HG02852 (cell line): Measurements from ENCODE around the gene CKB.

ENCODE experiments used
- ATAC-seq: cut with Tn5 transposase; IDR thresholded peaks from one replicate; pipeline ENCODE4 v1.9.1; 2021; ENCODE audit warnings: mild to moderate bottlenecking, moderate library complexity; ENCODE audit not compliant: unreplicated experiment

The CKB gene

DNA sequence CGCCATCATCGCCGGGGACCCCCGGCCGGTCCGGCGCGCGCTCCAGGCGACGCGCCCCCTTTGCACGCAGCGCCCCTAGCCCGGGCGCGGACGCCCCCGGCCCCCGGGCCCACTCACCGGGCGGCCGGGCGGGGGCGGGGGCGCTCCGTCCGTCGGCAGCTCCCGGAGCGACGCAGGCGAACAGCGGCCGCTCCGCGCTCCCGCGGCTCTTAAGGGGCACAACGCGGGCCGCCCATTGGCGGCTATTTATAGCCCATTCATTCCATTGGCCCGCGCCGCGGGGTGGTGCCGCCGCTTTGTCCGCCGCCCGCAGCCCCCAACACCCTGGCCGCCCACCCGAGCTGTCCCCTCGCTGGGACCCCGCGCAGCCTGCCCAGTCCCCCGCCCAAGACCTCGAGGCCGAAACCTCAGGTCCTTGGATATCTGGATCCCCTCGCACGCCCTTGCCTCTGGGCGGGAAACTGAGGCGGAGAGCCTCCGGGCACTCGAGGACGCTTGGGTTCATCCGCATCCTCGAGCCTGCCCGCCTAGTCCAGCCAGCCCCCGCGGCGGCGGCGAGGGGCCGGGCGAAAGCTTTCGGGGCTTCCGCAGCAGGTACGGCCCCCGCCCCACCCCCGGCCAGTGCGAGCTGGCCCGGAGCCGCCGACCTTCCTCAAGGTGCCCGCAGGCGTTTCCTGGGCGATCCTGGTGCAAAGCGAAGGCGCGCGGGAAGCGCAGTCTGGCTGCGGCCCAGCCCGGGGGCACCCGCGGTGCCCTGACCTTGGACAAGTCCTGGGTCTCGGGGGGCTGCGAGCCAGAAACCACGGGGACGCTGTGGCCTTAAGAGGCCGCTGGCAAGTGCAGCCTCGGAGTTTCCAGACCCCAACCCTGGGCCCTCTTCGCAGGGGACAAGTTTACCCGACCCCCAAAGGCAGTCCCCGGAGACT, at the start of gene CKB:
CKB (minus strand) TSS at position 182 of the 926 bp plus-strand sequence. CDS start 337 bp downstream, outside the sequence.
- no peak for ATAC-seq

GRCh38 chr14:103569408-103569807, 46.8 kb upstream of the CKB start:
- no peak for ATAC-seq

DNA sequence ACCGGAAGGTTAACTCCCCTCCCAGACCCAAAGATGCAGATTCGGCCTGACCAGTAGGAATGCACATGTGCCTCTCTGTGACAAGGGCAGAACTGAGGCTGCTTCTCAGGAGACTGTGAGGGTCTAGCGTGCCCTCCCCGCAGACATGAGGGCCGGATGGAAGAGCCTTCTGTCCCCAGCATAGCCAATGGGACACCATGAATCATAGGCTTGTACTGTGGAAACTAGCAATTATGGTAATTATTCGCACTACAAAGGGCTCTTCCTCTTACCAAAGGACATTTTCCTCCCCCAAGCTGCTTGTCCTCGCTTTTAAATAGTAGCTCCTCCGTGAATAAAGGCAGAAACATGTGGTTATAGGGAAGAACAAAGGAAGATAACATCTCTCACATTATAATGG, 46.3 kb upstream of the CKB start:
- no peak for ATAC-seq

GRCh38 chr14:103563844-103564505, 41.3 kb upstream of the CKB start:
- ATAC-seq, result no peak

GRCh38 chr14:103563226-103563620, 40.6 kb upstream of the CKB start:
- ATAC-seq, result no peak

DNA sequence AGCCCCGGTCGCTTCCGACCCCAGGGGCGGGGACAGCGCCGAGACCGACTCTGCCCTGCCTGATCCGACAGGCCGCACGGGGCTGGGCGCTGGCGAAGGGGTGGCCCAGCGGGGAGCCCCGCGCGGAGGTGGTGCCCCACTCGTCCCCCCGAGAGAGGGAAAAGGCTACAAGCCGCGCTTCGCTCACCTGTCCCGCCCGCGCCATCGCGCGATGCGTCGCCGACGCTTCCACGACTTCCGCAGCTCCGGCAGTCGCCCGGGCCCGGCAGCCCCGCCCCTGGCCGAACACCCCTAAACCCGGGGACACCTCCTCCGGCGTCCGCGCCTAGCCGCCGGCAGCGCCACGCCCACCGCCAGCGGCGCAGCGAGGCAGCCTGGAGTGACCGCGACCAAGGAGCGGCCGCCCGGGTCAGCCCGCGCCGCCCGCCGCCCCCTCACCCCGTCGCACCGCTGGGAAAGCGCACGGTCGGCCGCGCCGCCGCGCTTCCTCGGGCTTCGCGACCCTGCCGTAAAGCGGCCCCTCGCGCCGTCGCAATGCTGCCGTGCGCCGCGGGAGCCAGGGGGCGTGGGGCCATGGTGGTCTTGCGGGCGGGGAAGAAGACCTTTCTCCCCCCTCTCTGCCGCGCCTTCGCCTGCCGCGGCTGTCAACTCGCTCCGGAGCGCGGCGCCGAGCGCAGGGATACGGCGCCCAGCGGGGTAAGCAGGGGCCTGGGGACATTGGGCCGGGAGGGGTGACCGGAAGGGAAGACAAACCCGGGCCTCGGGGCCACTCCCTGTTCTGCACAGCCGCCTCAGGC, 40.0 kb upstream of the CKB start, which contains the start of the genes BAG5 and COA8:
BAG5 (minus strand) TSS at position 229 of the 797 bp plus-strand sequence. CDS start 1,493 bp downstream, outside the sequence.
COA8 (plus strand) TSS at position 532 of the 797 bp plus-strand sequence; CDS start at position 574, 42 bp downstream.
- ATAC-seq, result peak; percentile 69

DNA sequence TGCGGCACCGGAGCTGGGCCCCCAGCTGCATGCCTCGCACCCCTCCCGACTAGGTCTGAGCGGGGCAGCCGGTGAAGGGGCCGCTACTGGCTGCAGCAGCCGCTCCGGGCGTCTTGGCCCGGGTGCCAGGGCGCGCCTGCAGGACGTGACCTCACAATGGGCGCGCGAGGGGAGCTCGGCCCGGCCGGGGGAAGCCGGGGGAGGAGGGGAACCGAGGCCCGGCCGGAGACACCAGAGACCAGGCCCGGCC, 39.5 kb upstream of the CKB start:
- peak; percentile 37 for ATAC-seq

- ATAC-seq, result peak; percentile 31
Observed at GRCh38 chr14:103561381-103562178, 39.0 kb upstream of the CKB start.

GRCh38 chr14:103560691-103561090, 38.1 kb upstream of the CKB start:
- no peak for ATAC-seq

GRCh38 chr14:103559766-103560165, 37.1 kb upstream of the CKB start:
- no peak for ATAC-seq

DNA sequence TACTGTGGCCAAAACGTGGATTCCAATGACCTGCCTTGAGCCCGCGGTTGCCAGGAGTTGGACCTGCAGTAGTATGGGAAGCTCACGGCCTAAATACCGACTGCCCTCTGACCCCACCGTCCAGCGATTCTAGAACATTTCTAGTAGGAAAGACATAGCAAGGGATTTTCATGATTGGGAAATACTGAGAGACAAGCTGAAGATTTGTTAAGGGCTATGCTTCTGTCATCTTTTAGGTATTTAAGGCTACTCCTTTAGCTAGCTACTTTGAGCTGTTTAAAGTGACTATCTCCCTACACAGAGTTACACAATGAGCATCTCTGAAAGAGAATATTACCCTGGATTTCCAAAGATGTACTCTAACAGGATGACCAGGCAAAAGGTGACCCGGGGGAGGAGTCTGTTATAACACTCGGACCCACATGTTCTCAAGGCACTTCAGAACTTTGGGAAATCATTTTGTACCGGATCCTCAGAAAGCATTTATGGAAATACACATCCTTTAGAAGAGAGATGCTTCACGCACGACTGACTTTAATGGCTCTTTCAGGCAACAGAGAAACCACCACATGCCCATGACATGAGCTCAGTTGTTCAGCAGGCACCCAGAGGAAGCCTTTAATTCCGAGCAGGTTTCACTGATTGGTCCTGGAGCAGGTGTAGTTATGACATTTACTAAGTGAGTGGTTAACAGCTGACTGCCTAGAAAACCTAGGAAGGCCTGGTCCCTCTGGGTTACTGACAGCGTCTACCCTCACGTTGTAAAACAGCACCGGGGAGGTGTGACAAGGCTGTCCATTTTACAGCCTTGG, 35.6 kb upstream of the CKB start:
- no peak for ATAC-seq

- no peak for ATAC-seq
Observed at GRCh38 chr14:103556946-103557758, 34.5 kb upstream of the CKB start.

- ATAC-seq, result no peak
Observed at GRCh38 chr14:103555559-103556337, 33.1 kb upstream of the CKB start.

DNA sequence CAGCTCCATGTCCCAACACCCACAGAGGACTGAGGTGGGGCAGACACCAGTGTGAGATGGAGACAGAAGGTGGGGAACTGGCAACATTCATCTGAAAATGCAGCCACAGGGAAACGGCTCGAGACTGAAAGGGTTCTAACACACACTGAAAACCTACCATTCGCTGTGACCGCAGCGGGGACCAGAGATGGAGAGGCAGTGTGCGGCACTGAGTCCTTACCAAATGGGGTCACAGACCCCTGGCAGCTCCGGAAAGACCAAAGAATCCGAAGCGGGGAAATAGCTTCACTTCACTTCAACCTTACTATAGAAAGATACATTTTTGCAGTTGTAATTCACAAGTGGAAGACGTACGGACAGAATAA, 30.2 kb upstream of the CKB start:
- no peak for ATAC-seq

DNA sequence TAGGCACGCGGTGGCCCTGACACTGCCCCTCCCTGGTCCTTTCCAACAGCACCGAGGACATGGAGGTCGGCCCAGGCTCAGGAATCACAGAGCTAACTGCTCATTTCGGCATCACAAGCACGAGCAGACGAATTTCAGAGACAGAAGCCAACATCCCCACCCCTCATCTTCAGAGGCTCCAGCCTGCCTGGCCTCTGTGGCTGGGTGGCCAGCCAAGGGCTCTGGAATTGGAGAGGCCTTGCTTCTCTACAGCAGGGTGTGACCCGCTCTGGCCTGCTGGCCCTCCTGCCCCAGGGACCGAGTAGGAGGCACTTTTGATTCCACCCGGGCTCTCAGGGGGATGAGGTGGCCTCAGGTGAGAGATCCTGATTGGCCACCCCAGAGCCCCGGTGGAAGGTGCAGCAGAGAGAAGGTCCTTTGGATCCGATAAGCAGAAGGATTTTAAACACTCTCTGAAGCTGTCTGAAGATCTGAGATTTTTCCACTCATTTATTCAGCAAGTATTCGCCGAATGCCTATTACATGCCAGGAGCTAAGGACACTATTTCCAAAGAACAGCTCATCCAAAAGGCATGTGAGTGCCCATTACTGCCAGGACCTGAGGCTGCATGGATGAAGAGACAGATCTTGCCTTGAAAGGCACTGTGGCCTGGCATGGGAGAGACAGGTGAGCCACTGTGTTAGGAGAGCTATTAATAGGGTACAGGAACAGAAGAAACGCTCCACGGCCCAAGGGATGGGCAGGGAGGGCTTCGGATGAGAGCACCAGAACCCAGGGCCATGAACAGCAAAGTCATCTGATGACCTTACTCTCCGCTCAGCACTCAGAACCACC, 29.6 kb upstream of the CKB start:
- ATAC-seq, result no peak

GRCh38 chr14:103551338-103551762, 28.7 kb upstream of the CKB start:
- no peak for ATAC-seq
